DND-41 (cell line): ENCODE data around the gene ST7.

Experiments used
- ATAC-seq: fragments of 200-7000 bp; cut with Tn5 transposase; 3 replicates; pipeline ENCODE4 v1.9.1; 2021; ENCODE audit warnings: low read depth; ENCODE audit not compliant: insufficient read depth
- DNase-seq: peaks from one replicate; pipeline ENCODE4 v3.0.0-alpha.2; 2020
- H2AFZ ChIP-seq: 2 replicates; pipeline ENCODE4 v1.6.0; 2012; ENCODE audit warnings: low read depth, low read length
- H3K27ac ChIP-seq: 2 replicates; pipeline ENCODE4 v1.5.1; 2012; ENCODE audit warnings: low read length, inconsistent platforms
- H3K27me3 ChIP-seq: fragments of 200-600 bp; sonication (generic); 2 replicates; pipeline ENCODE4 v1.6.0; 2012; ENCODE audit warnings: low read length, mild to moderate bottlenecking, inconsistent platforms; ENCODE audit not compliant: insufficient read depth, poor library complexity
- H3K36me3 ChIP-seq: 2 replicates; pipeline ENCODE4 v1.5.1; 2012; ENCODE audit warnings: low read length, inconsistent platforms; ENCODE audit not compliant: insufficient read depth
- H3K4me1 ChIP-seq: 2 replicates; pipeline ENCODE4 v1.5.1; 2012; ENCODE audit warnings: mild to moderate bottlenecking, low read length; ENCODE audit not compliant: insufficient read depth
- H3K4me2 ChIP-seq: 2 replicates; pipeline ENCODE4 v1.6.0; 2012; ENCODE audit warnings: mild to moderate bottlenecking, moderate library complexity, low read length, inconsistent platforms; ENCODE audit not compliant: insufficient read depth
- H3K4me3 ChIP-seq, 2 experiments: fragments of 200-600 bp in 1 of 2; shearing (Covaris generic) in 1 of 2; 2 replicates each; pipeline ENCODE4 v1.5.1; 2012 to 2016; ENCODE audit warnings: inconsistent platforms in 2 of 2, low read length in 2 of 2, mild to moderate bottlenecking in 2 of 2, low read depth in 1 of 2, moderate library complexity in 1 of 2
- H3K79me2 ChIP-seq: 2 replicates; pipeline ENCODE4 v1.6.0; 2012; ENCODE audit warnings: low read length, inconsistent platforms; ENCODE audit not compliant: insufficient read depth
- H3K9ac ChIP-seq: 2 replicates; pipeline ENCODE4 v1.6.0; 2012; ENCODE audit warnings: low read depth, mild to moderate bottlenecking, inconsistent platforms, low read length, moderate library complexity
- H3K9me3 ChIP-seq: 2 replicates; pipeline ENCODE4 v1.5.1; 2012; ENCODE audit warnings: low read length, moderate library complexity, mild to moderate bottlenecking, inconsistent platforms; ENCODE audit not compliant: insufficient read depth, severe bottlenecking
- H4K20me1 ChIP-seq: 2 replicates; pipeline ENCODE4 v1.6.0; 2012; ENCODE audit warnings: low read length; ENCODE audit not compliant: insufficient read depth
- EZH2 ChIP-seq: IDR thresholded peaks from 3 replicates; pipeline ENCODE4 v1.6.1; 2012; ENCODE audit warnings: borderline replicate concordance, low read depth, mild to moderate bottlenecking, moderate library complexity, low read length, inconsistent platforms; ENCODE audit not compliant: severe bottlenecking
- TF ChIP-seq, protein P1 (sequence below): IDR thresholded peaks from 2 replicates; pipeline ENCODE4 v1.5.1; 2012; ENCODE audit warnings: borderline replicate concordance, low read length, moderate library complexity, mild to moderate bottlenecking; ENCODE audit not compliant: poor library complexity, severe bottlenecking; ENCODE audit errors: extremely low read depth

Gene ST7

DNA sequence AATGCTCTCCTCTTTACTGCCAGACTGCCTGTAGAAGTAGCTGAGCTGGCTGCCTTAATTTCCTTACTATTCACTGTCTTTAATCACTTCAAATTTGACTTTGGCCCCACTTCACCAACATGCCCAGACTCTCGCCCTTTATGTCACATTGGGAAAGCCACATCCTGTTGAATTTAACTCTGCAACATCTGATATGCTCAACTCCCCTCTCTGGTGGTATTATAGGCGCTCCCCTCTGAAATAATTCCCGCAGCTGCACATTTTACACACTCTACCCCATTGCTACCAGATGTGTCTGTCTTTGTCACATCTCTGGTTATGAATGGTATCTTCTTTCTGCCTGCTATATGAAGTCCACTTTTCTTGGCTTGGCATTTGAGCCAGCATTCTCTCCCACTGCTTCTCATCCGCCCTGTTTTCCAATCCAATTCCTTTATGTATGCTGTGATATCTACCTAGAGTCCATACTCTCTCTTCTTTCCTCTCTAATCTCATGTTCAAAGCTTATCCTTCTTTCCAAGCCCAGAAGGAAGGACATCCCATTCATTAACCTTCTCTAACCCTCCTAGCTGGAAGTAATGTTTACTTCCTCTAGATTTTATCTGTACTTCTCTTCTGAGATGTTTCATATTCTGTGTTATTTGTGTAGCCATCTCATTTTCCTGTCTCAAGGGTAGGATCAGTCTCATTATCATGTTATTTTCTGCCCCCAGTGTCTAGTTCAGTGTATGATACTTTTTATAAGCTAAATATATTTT lies 134.5 kb downstream of the ST7 start:
- no peaks in the 10 kb centered on the region for H3K36me3 ChIP-seq
- peak overlapping the region; percentile 0; the same call in 1 of the 2 replicates for H3K27ac ChIP-seq
- H2AFZ ChIP-seq = no peak overlapping the region
- H3K79me2 ChIP-seq = no peaks in the 10 kb centered on the region
- TF ChIP-seq, protein P1, sequence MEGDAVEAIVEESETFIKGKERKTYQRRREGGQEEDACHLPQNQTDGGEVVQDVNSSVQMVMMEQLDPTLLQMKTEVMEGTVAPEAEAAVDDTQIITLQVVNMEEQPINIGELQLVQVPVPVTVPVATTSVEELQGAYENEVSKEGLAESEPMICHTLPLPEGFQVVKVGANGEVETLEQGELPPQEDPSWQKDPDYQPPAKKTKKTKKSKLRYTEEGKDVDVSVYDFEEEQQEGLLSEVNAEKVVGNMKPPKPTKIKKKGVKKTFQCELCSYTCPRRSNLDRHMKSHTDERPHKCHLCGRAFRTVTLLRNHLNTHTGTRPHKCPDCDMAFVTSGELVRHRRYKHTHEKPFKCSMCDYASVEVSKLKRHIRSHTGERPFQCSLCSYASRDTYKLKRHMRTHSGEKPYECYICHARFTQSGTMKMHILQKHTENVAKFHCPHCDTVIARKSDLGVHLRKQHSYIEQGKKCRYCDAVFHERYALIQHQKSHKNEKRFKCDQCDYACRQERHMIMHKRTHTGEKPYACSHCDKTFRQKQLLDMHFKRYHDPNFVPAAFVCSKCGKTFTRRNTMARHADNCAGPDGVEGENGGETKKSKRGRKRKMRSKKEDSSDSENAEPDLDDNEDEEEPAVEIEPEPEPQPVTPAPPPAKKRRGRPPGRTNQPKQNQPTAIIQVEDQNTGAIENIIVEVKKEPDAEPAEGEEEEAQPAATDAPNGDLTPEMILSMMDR = no peak
- TF ChIP-seq EZH2 = no peak
- H3K4me2 ChIP-seq = no peak overlapping the region
- no peak overlapping the region for H3K4me3 ChIP-seq
- peaks cover 7% of the 10 kb centered on the region for H3K27me3 ChIP-seq
- peaks cover 30% of the 10 kb centered on the region for H3K4me1 ChIP-seq
- H3K9me3 ChIP-seq = no peaks in the 10 kb centered on the region
- peak; percentile 94 for ATAC-seq
- DNase-seq = peak; percentile 45
- no peak overlapping the region for H3K9ac ChIP-seq
- H4K20me1 ChIP-seq = 0 out of 2 replicates have a peak, but pooled peaks cover 2% of the 10 kb centered on the region

DNA sequence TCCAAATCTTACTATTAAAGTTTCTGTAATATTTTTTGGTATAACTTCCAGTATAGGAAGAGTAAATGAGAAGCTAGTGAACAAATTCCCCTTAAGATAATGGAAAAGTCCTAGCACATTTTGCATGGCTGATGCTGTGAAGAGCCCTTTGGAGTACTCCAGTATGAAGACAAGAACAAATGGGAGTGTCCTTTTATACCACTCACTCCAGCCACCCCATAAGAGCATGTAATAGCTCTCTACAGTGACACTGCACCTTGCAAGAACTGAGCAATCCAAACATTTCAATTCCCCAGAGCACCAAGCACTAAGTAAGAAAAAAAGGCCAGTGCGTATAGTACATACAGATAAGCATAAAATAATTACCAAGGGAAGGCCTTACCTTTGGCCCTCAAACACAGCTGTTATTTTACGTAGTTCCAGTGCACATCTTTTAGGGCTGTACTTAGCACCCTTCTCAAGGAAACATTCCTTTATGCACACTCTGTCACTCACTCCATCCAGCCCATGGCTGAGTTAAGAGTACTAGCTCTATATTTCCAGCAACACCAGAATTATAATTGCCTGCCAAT lies 135.4 kb downstream of the ST7 start:
- DNase-seq = no peak
- Histone ChIP-seq H3K27ac (no peak overlapping the region), H3K79me2 (no peaks in the 10 kb centered on the region), H3K9ac (no peak overlapping the region), H3K36me3 (no peaks in the 10 kb centered on the region), H3K9me3 (no peaks in the 10 kb centered on the region), H3K4me3 (no peak overlapping the region), H2AFZ (no peak overlapping the region), H3K4me2 (no peak overlapping the region), H4K20me1 (0 out of 2 replicates have a peak, but pooled peaks cover 2% of the 10 kb centered on the region), H3K27me3 (peaks cover 7% of the 10 kb centered on the region), H3K4me1 (peaks cover 27% of the 10 kb centered on the region)
- TF ChIP-seq, protein P1 = no peak
- no peak for TF ChIP-seq EZH2
- no peak for ATAC-seq

DNA sequence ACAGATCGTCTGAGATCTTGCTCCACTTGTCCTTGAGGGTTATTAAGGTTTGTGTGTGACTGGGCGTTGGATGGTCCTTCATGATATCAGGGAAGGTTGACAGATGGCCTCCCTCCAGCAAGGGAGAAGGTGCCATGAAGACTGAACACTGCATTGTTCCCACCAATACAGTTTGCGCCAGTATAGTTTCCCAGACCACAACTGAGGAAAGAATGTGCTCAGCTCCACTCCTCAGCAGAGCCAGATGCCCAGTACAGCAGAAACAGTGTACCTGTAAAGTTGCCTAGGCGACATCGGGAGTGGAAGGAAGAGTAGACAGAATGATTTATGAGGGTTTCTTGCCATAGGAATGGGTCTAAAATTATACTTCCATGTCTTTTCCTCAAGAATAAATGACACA lies 137.5 kb downstream of the ST7 start:
- Histone ChIP-seq H3K36me3 (no peaks in the 10 kb centered on the region), H3K9me3 (no peaks in the 10 kb centered on the region), H3K27ac (no peak overlapping the region), H3K27me3 (peaks cover 5% of the 10 kb centered on the region), H3K4me2 (no peak overlapping the region), H3K79me2 (no peaks in the 10 kb centered on the region), H3K4me3 (no peak overlapping the region), H4K20me1 (0 out of 2 replicates have a peak, but pooled peaks cover 2% of the 10 kb centered on the region), H3K4me1 (peaks cover 25% of the 10 kb centered on the region), H3K9ac (no peak overlapping the region), H2AFZ (no peak overlapping the region)
- ATAC-seq (no peak), DNase-seq (no peak)
- TF ChIP-seq EZH2 = no peak

DNA sequence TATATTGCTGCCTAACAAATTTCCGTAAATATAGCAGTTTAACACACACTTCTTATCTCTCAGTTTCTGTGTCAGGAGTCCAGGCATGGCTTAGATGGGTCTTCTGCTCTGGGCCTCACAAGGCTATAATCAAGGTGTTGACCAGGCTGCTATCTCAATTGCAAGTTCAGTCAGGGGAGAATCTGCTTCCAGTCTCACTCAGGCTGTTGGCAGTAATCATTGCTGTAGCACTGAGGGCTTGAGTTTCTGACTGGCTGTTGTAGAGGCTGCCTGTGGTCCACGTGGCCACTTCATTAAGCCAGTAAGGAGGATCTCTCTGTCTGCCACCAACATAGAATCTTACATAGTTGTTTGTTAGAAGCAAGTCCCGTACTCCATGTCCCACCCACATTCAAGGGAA lies 138.4 kb downstream of the ST7 start:
- Histone ChIP-seq H3K79me2 (no peaks in the 10 kb centered on the region), H3K9me3 (no peaks in the 10 kb centered on the region), H3K4me3 (no peak overlapping the region), H3K4me1 (peaks cover 23% of the 10 kb centered on the region), H3K9ac (no peak overlapping the region), H2AFZ (no peak overlapping the region), H3K27me3 (peaks cover 5% of the 10 kb centered on the region), H3K36me3 (no peaks in the 10 kb centered on the region), H4K20me1 (0 out of 2 replicates have a peak, but pooled peaks cover 2% of the 10 kb centered on the region), H3K27ac (no peak overlapping the region), H3K4me2 (no peak overlapping the region)
- TF ChIP-seq, protein P1 = no peak
- TF ChIP-seq EZH2 = no peak
- ATAC-seq (no peak), DNase-seq (no peak)
